NCI-H1694 treated with DMSO at 0.1 percent for 48 hours (cell line): ENCODE results near the gene BRAP.
"Not testable (repeated sequence)": the region's sequence is repeated elsewhere in the genome, so short reads cannot be mapped to it uniquely, and the experiment has no call there.

ENCODE experiments used
- DNase-seq: peaks from one replicate; lab custom pipeline; 2025; lab: John Stamatoyannopoulos, UW

BRAP gene

DNA sequence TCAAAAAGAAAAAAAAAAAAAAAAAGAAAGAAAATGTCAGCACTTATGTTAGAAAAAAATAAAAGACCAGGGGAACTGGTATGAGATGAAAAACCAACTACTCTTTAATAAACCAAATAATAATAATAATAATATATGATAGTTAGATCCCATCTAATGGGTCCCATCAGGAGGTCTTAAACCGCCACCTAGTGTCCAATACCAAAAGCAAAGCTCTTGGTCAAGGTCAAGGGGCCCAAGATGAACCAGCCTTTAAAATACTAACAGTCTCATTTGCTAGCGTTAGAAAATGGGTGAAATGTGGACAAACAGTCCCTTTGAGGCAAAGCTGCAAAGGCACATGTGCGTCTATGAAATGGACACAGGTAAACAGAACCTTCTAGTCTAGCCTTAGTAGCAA lies 12.3 kb downstream of the BRAP start:
- DNase-seq: no peak

DNA sequence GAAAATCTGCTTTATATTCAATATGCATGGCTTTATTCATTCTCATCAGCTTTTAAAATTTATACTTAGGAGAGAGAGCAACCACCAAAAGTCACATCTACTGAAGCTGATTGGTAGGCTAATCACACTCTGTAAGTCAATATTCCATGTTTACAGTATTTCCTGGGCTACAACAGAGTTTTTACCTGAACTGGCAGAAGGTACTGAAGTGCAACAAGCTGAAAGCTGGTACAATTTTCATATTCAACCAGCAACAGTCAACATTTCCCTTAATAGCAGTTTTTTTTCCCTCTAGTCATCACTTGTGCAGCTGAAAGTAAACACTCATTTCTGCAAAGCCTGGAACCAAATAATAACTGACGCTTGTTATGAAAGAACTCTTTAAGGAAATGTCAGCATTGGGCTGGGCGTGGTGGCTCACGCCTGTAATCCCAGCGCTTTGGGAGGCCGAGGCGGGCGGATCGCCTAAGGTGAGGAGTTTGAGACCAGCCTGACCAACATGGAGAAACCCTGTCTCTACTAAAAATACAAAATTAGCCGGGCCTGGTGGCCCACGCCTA lies 12.9 kb downstream of the BRAP start:
- no peak for DNase-seq

DNA sequence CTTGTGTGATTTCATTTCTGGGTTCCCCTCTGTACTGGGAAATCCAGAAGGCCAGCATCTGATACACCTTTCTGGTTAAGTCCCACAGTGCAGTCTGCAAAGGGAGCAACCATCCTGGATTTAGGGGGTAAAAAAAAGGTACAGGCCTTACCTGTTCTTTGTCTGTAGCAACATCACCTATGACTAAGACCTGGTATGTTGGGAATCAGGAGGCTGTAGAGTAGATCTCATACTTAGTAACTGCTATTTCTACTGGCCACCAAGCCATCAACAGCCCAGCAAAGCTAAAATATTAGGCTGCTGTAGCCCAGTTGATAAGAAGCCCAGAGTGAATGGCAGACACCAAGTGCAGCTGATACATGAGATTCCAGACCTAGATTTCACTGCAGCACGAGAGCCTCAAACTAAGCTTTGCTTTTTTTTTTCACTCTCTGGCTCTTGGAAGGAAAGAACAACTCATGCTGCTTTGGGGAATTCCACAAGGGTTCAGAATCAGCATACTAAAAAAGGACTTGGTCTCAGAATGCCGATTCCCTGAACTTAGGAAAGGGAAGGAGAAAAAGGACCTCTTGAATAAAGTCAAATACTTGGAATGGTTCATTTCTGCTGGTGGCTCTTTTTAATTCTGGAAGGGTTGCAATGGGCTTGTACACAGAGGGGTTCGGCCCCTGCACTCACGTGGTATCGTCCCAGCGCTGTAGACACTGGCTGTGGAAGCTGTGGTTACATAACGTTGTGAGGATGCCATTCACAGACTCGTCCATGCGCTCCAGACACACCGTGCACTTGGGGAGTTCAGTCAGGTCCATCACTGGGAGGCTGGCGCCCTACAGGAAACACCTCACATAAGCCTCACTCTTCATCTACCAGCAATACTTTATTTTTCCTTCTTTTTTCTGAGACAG lies 20.5 kb downstream of the BRAP start:
- DNase-seq: no peak

DNA sequence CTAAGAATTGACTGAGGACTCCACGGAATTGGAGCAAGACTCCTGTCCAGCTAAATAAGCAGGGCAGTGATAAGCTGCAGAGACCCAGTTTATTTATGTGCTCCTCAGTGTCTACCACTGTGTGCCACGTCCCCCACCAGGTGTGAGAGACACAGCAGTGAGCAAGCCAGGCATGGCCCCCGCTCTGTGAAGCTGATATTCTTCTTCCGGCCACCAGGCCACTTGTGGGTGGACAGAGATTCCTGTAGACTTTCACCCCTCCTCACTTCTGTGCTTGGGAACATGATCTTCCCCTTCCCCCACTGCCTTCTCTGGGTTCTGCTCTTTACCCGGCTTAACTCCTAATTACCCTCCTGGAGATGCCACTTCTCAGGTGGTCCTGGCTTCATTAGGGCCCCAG lies 21.3 kb downstream of the BRAP start:
- no peak for DNase-seq

DNA sequence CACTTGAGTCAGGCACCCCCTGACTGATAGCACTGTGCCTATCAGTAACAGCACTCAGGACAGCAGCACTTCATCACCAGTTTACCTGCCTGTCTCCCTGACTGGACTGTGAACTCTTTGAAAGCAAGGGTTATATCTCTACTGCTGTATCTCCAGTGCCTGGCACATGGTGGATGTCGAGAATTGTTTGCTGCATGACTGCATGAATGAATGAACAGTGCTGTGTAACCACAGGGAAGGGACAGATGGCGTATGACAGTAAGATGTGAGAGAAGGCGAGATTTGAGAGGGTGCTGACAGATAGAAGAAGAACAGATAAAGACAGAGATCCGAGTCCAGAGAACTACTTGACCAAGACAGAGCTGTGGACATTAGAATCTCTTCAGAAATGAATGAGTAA lies 29.7 kb downstream of the BRAP start:
- DNase-seq: no peak

DNA sequence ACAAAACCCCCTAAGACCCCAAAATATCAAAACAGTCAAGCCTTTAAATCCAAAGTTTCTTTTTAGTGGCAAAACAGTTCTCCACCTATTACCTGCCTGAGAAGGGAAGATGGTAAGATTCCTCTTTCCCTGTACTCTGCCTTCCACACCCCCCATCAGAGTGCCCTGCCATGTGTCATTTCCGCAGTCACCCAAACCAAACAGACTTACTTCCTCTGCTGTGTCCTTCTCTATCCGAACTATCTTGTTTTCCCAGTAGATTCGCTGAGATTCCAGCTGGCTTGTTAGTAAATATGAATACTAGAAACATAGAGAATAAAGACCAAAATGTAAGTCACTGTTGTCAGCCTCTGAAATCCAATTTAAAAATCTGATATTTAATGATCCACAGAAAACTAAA lies 30.4 kb downstream of the BRAP start:
- DNase-seq: no peak

DNA sequence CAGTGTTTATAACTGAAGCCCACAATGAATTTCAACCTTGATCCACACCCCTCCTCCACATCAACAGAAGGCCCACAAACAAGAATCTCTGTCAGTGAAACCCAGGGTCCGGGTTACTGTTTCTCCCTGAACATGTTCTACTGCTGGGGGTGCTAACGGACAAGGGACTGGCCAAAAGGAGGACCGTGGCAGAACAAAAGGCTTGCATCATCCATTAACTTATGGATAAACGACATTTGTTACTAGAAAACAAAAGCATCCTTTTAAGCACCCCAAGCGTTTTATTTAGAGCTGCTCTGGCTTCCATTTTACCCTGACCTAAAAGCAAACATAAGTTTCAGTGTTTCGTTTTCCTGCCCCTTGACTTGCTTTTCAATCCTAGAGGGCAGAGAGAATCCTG lies 32.2 kb downstream of the BRAP start:
- no peak for DNase-seq

DNA sequence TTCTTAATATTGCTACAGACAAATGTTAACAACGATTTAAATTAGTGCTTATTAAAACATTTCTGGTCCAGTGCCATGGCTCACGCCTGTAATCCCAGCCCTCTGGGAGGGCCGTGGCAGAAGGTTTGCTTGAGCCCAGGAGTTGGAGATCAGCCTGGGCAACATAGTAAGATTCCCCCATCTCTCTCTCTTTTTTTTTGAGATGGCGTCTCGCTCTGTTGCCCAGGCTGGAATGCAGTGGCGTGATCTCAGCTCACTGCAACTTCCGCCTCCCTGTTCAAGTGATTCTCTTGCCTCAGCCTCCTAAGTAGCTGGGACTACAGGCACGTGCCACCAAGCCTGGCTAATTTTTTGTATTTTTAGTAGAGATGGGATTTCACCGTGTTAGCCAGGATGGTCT lies 33.2 kb downstream of the BRAP start:
- DNase-seq: not testable (repeated sequence)

DNA sequence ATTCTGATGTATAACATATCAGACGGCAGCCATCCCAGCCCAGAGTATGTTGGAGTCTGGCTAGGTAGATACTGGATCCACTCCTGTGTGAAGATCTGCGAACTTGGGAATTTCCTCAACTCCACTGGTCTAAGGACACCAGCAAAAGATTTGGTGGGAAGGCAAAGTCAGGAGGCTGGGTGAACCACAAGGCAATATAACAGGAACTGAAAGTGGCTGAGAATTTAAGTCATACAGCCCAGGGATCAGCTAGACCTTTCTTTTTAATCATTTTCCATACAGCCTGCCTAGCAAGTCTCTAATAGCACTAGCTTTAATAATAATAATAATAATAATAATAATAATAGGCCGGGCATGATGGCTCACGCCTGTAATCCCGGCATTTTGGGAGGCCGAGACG lies 34.8 kb downstream of the BRAP start:
- DNase-seq: no peak

DNA sequence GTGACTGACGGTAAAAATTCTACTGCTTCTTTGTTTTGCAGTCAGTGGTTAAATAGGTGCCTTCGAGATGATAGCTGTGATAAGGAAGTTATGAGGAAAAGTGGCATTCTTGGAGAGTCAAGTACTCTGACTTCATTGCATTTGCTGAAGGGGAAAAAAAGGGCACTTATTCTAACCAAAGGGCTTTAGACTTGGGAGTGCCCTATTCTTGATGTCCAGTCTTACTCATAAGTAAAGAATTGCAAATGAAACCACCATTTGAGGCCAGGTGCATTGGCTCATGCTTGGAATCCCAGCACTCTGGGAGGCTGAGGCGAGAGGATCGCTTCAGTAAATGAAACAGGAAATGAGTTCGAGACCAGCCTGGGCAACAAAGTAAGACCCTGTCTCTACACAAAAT lies 40.3 kb downstream of the BRAP start:
- DNase-seq: no peak

DNA sequence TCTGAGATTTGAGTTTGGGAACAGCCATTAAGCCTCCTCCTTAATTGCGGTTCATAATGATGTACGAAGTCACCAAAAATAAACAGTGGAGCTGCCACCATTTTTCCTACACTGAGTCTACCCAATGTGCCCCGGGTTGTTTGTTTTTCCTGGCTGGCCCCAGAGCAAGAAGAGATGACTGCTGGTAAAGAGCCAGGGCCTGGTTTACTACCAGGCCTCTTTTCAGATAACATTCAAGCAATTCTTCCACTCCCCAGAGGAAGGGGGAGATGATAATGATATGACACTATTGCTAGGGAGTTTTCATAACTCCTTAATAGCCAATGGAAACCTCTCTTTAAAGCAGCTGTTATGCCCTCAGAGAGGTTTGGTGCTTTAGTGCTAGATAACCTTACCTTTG lies 42.3 kb downstream of the BRAP start:
- no peak for DNase-seq

DNA sequence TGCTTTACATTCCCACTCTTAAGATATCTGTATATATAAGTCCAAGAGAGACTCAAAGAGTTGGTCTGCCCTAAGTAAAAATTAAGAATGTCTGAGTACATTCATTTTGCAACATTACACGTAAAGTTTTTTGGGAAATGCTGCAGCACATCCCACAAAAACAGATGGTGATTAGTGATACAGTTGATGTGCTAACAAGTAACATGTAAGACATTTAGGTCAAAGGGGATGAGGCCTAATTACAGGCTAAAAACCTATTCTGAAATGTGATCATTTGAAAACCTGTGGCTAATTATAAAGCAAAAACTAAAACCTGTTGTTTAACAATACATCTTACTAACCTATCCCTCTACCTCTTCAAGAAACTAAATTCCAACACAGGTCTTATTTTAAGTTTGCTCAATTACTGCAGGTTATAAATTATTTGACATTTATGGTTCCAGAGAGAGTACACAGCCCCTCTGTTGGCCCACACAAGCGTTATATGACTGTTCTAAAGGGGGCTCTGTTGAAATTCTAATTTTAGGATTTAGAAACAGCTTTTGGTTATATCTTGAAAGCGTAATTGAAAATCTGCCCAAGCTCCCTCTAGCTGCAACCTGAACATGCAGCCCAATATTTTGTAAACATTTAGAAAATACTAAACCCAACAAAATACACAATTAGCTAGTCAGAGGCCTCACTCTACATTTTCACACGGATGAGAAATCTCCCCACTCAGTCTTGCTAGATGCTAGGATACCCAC lies 42.9 kb downstream of the BRAP start:
- DNase-seq: no peak

DNA sequence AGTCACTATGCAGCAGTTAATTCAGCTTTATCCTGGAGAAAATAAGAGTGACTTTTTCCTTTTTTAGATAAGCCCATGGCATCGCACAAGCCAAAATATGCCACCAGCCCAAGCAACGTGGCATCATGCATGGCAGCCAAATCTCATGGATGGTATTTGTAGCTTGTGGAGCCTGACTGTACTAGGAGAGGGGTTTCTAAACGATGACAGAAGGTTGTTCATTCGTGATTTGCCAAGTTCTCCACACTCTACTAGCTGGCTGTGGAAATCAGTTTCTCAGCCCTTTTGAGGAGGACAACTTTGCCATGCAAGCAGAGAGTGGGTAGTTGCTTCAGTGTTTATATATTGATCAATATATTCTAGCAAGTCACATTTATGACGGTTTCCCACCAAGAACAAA lies 45.2 kb downstream of the BRAP start:
- no peak for DNase-seq

DNA sequence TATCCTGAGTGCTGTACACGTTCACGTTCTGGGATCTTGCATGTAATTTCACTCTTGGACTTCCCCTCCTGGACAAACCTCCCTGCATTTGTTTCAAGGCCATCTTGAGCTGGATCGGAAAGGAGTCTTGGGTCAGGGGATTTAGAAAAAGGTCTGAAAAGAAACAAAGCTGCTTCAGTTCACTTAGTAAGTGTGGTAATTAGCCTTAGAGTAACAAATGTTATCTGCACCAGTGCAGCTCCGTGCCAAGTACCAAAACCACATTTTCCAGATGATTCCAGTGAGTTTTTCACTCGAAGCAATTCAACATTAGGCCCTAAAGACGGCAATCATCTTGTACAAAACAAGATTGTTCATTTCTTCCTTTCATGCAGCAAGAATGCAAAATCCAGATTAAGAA lies 47.2 kb downstream of the BRAP start:
- no peak for DNase-seq

DNA sequence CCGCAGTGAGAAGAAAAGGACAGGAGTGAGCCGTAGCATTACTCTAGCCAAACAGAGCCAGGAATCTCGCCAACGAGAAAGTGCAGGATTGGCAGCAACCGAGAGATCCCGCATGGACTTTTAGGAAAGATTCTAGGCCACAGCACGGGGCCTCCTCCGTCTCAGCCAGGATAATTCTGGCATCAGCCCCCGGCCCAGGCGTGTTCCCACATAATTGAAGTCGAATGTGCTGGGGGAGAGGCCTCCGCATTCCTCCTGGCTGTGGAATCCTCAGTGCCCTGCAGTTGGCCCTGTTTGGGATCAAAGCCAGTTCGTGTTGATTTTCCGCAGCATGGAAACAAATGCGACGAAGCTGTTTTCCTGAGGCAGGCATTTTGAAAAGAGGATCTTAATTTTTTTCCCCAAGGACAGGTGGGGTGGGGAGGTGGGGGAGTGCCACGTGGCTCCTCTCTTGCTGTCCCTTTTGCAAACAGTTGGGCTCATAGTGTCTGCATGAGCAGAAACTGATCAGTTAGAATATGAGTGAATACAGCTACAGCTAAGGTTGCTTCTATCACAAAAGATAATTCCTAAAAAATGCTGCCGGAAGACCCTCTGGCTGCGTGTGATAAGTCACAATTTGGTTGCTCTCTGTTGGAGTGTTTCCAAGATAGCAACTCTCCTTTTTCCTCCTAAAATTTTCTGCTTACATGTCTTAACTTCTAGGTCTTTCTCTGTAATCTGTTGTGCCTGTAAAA lies 49.4 kb downstream of the BRAP start:
- DNase-seq: no peak

DNA sequence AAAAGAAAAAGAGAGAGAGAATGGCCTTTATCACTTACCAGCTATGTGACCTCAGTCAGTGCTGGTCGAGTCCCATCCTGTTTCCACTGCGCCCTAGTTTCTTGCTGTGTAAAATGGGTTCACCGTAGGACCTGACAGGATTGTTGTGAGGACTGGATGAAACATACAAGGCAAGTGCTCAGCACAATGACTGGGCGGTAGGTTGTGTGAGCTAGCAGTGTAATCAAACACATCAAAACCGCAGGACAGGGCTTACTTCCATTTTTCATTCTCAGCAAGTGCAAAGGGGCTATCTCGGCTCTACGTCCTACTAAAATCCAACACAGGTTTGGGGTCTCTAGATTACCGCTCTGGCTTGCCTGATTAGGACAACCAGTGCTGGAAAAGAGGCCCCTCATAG lies 50.2 kb downstream of the BRAP start:
- DNase-seq: no peak

DNA sequence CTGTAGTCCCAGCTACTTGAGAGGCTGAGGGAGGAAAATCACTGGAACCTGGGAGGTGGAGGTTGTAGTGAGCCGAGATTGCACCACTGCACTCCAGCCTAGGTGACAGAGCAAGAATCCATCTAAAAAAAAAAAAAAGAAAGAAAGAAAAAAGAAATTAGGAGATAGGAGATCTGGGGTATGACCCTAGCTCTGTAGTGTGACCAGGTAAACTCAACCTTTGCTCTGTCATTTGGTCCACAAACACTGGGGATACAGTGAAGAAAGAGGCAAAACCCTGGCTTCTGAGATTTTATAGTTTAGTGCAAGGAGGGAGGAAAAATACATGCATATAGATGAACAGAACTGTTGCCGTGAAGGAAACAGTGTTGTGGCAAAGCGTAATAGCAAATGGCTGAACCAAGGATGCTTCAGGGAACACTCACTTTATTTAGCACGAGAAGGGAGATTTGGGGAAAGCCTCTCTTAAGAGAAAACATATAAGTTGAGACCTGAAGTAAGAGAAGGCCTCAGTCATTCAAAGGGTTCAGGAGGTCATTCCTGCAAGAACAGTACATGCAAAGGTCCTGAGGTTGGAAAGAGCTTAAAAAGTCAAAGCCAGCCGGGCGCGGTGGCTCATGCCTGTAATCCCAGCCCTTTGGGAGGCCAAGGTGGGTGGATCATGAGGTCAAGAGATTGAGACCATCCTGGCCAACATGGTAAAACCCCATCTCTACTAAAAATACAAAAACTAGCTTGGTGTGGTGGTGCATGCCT lies 57.1 kb downstream of the BRAP start:
- no peak for DNase-seq

DNA sequence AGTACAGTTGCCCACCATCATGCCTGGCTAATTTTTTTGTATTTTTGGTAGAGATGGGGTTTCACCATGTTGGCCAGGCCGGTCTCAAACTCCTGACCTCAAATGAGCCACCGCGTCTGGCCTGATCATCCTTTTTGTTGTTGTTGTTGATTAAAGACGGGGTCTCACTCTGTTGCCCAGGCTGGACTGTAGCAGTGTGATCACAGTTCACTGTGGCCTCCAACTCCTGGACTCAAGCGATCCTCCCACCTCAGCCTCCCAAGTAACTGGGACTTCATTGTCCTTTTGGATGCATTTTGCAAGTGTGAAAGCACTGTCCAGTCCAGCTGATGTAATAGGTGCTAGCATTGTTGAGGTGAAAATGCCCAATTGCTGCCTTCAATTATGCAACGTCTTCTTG lies 59.5 kb downstream of the BRAP start:
- no peak for DNase-seq

DNA sequence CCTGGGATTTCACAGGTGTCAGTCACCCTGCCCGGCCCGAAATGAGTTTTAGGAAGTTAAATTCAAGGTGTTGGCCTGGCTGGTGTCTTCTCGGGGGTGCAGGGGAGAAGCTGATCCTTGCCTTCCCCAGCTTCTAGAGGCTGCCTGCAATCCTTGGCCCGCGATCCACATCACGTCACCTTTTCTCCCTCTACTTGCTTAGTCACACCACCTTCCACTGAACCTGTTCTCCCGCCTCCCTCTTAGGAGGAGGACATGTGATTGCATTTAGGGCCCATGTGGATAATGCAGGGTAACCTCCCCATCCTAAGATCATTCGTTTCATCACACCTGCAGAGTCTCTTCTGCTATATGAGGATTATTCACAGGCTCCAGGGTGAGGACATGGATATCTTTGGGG lies 61.2 kb downstream of the BRAP start:
- no peak for DNase-seq

DNA sequence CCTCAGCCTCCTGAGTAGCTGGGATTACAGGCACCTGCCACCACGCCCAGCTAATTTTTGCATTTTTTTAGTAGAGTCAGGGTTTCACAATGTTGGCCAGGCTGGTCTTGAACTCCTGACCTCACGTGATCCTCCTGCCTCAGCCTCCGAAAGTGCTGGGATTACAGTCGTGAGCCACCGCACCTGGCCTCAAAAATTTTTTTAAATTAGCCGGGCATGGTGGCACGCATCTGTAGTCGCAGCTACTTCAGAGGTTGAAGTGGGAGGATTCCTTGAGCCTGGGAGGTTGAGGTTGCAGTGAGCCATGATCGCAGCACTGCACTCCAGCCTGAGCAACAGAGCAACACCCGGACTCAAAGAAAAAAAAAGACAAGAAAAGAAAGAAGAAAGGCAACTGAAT lies 67.9 kb downstream of the BRAP start:
- not testable (repeated sequence) for DNase-seq

DNA sequence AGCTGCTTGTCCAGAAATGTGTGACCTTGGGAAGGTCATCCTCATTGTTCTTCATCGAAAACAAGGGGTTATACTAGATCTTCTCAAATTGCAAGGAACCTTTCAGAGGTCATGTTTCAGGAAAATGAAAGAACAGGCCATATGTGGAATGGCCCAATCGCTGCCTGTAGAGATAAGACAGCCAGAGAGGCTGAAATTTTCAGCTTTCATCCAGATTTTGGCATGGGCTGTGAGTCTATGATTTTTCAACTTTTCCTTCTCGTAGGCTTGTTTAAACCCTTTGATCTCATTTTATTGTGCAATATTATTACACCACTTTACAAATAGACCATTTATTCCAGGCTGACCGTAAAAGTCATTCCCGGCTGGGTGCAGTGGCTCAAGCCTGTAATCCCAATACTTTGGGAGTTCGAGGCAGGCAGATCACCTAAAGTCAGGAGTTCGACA lies 69.6 kb downstream of the BRAP start:
- no peak for DNase-seq

DNA sequence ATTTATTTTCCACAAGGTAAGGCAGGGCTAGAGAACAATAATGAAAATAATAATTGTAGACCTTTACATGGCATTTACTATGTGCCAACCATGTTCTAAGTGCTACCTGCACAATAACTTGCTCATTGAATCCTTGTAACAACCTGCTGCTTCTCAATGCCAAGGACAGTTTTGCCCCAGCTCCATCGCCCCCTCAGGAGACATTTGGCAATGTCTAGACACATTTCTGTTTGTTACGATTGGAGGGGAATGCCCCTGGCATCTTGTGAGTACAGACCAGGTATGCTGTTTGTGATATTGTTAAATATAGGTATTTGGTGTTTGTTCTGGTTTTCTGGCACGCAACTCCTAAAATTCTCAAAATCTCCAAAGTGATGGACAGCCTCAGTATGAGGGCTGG lies 78.5 kb downstream of the BRAP start:
- DNase-seq: no peak
